GM12878 (cell line): Measurements from ENCODE around the gene ARID3B. TPM values are rescaled to one million over a fixed set of nuclear protein-coding genes. Genes with fewer than 3 reads are reported as not detected.

Experiments used
- ATAC-seq: fragments of 200-7000 bp; cut with Tn5 transposase; 3 replicates; pipeline ENCODE4 v1.9.1; 2020; ENCODE audit warnings: mild to moderate bottlenecking, moderate library complexity
- BruUV-seq: library from RNA; stranded (reverse); fragments of 400-500 nt; replicated peaks from 2 replicates; lab custom pipeline; 2021; lab: Mats Ljungman, UMichigan
- CTCF ChIA-PET: fragments of 300-600 bp; sonication (Branson Sonifier 250); formaldehyde crosslinking; extraction: SDS; loops from one replicate; lab custom pipeline; 2021; ENCODE audit warnings: inconsistent platforms; lab: Yijun Ruan, JAX
- POLR2A ChIA-PET: fragments of 350-600 bp; formaldehyde crosslinking; extraction: SDS; loops from one replicate; lab custom pipeline; 2021; ENCODE audit warnings: inconsistent platforms; lab: Charles Lee
- RAD21 ChIA-PET: fragments of 300-600 bp; sonication (Branson Sonifier 250); formaldehyde crosslinking; loops from one replicate; lab custom pipeline; 2023; ENCODE audit warnings: antibody characterized with exemption; ENCODE audit not compliant: unreplicated experiment; lab: Charles Lee
- SMC1A ChIA-PET: fragments of 300-600 bp; sonication (Branson Sonifier 250); formaldehyde crosslinking; loops from one replicate; lab custom pipeline; 2023; ENCODE audit not compliant: unreplicated experiment, uncharacterized antibody; lab: Charles Lee
- DNase-seq: peaks from one replicate; pipeline ENCODE4 v3.0.0-alpha.2; 2011; ENCODE audit warnings: low read depth, low spot score
- FAIRE-seq: peaks from 3 replicates; lab custom pipeline; 2011; peaks lifted over from hg19 to GRCh38; lab: Jason Lieb, UNC
- H2AFZ ChIP-seq: 2 replicates; pipeline ENCODE4 v1.6.0; 2011; ENCODE audit warnings: low read depth, low read length, control low read depth; ENCODE audit not compliant: control insufficient read depth
- H3K27ac ChIP-seq: 2 replicates; pipeline ENCODE4 v1.5.1; 2011; ENCODE audit warnings: control low read depth; ENCODE audit not compliant: control insufficient read depth, insufficient read depth
- H3K27me3 ChIP-seq, 2 experiments: replicated peaks in 1 of 2; 2 replicates each; pipeline versions ENCODE4 v1.6.0 to v1.6.1; 2011; ENCODE audit warnings: low read length in 1 of 2; ENCODE audit not compliant: control insufficient read depth in 2 of 2, insufficient read depth in 2 of 2
- H3K36me3 ChIP-seq, 2 experiments: 2 replicates each; pipeline ENCODE4 v1.5.1; 2011; ENCODE audit warnings: low read length in 1 of 2; ENCODE audit not compliant: control insufficient read depth in 2 of 2, insufficient read depth in 2 of 2
- H3K4me1 ChIP-seq: 2 replicates; pipeline ENCODE4 v1.6.1; 2011; ENCODE audit warnings: mild to moderate bottlenecking, low read length, moderate library complexity, mixed read lengths; ENCODE audit not compliant: control insufficient read depth, insufficient read depth
- H3K4me2 ChIP-seq: 2 replicates; pipeline ENCODE4 v1.6.0; 2011; ENCODE audit warnings: control low read depth; ENCODE audit not compliant: control insufficient read depth, insufficient read depth
- H3K4me3 ChIP-seq: fragments of 200-600 bp; sonication (generic); 2 replicates; pipeline ENCODE4 v1.5.1; 2016
- H3K79me2 ChIP-seq: 2 replicates; pipeline ENCODE4 v1.6.0; 2011; ENCODE audit warnings: low read length; ENCODE audit not compliant: control insufficient read depth, insufficient read depth
- H3K9ac ChIP-seq: 2 replicates; pipeline ENCODE4 v1.8.0; 2011; ENCODE audit warnings: low read length, control low read depth, mixed read lengths; ENCODE audit not compliant: control insufficient read depth, insufficient read depth
- H3K9me3 ChIP-seq: replicated peaks from 3 replicates; pipeline ENCODE4 v1.5.1; 2011; ENCODE audit warnings: mild to moderate bottlenecking, low read length; ENCODE audit not compliant: control insufficient read depth, insufficient read depth
- H4K20me1 ChIP-seq: 2 replicates; pipeline ENCODE4 v1.6.0; 2011; ENCODE audit not compliant: control insufficient read depth, insufficient read depth
- HSF1 ChIP-seq: fragments of 150-350 bp; IDR thresholded peaks from 2 replicates; pipeline ENCODE4 v1.6.1; 2014; ENCODE audit warnings: mild to moderate bottlenecking, low read depth, low read length
- STAT3 ChIP-seq: IDR thresholded peaks from 2 replicates; pipeline ENCODE4 v1.6.1; 2011; ENCODE audit warnings: low read depth, low read length, improper control_type of control experiment
- WGBS: methylation state at CpG from one replicate; pipeline ENCODE4 v1.1.6; 2016; ENCODE audit warnings: low lambda C conversion rate; ENCODE audit not compliant: insufficient replicate concordance, insufficient coverage; ENCODE audit errors: missing lambda C conversion rate; 5-methylcytosine and 5-hydroxymethylcytosine counted together
- in situ Hi-C: fragments of 300-500 bp; cut with MboI; formaldehyde crosslinking; loops from 9 replicates; pipeline ENCODE4 v1.14.3; 2018; ENCODE audit warnings: mixed read lengths
- intact Hi-C: fragments of 100-400 bp; cut with micrococcal nuclease; formaldehyde crosslinking; loops from one replicate; pipeline ENCODE4 v1.14.2; 2022; ENCODE audit not compliant: unreplicated experiment
- polyA plus RNA-seq, 11 experiments: library from polyadenylated mRNA; depleted of rRNA in 4 of 11; unstranded in 6 of 11; stranded (reverse) in 5 of 11; fragments of >200 nt; fragmentation: Nextera tagmentation in 4 of 11; fragmentation: Illumina TruSeq in 1 of 11; extraction: Ambion mirVana in 4 of 11; extraction: Trizol in 1 of 11; gene quantifications; 1 replicate in 1 of 11; 2 replicates in 10 of 11; pipeline versions ENCODE4 v1.2.1 to v1.2.3, GENCODE V29; 2011 to 2016; ENCODE audit warnings: inconsistent platforms in 2 of 11, missing spikeins in 2 of 11, low read depth in 1 of 11
- total RNA-seq, 4 experiments: library from RNA; depleted of rRNA in 3 of 4; stranded (reverse); fragments of >200 nt in 3 of 4; fragmentation: Illumina TruSeq in 1 of 4; extraction: Trizol in 1 of 4; gene quantifications; 2 replicates each; pipeline versions ENCODE4 v1.2.1 to v1.2.3, GENCODE V29; 2013 to 2021

Gene ARID3B
- total and polyA plus RNA-seq, 10 of the 15 experiments (the other 5 are each of a cell fraction or from before 2014, with no cell fraction given): 1.1 to 33.4 (median 24.0) TPM

- 78% methylated on average over 9 of the region's 11 CpGs for WGBS
- POLR2A ChIA-PET: interaction anchor here (0.6 kb wide), 1 partner anchor 397 kb away, joined by 5 read pairs; no protein-coding TSS in a partner anchor
- SMC1A ChIA-PET: no interaction called here
- Histone ChIP-seq H3K36me3 (no peaks in the 10 kb centered on the region), H3K4me1 (peaks cover 5% of the 10 kb centered on the region; the same call in 1 of the 2 replicates), H3K9ac (no peak overlapping the region), H4K20me1 (no peaks in the 10 kb centered on the region), H3K4me2 (no peak overlapping the region), H3K9me3 (no peaks in the 10 kb centered on the region), H3K27ac (no peak overlapping the region), H3K79me2 (peaks cover 3% of the 10 kb centered on the region), H3K4me3 (no peak overlapping the region), H3K27me3 (no peaks in the 10 kb centered on the region), H2AFZ (no peak overlapping the region)
- RAD21 ChIA-PET: no interaction called here
- intact Hi-C loops (no loop called here), in situ Hi-C loops (no loop called here)
- ATAC-seq (no peak), FAIRE-seq (no peak), DNase-seq (no peak)
- BruUV-seq: no TSS peak
- CTCF ChIA-PET: interaction anchor here (1.8 kb wide), 1 partner anchor 10 kb away, joined by 5 read pairs; no protein-coding TSS in a partner anchor
- no peak for TF ChIP-seq STAT3
- TF ChIP-seq HSF1: no peak
Observed at GRCh38 chr15:74603789-74604705, 63.0 kb downstream of the ARID3B start.
